NCI-H69 (cell line): ENCODE measurements around the gene CD300LD.
A peak's percentile ranks its signal among the peaks of the same experiment; 100 is the strongest.
"Not testable (repeated sequence)": the region's sequence is repeated elsewhere in the genome, so short reads cannot be mapped to it uniquely, and the experiment has no call there.

Experiments
- DNase-seq: peaks from one replicate; lab custom pipeline; 2025; lab: John Stamatoyannopoulos, UW

The CD300LD gene

DNA sequence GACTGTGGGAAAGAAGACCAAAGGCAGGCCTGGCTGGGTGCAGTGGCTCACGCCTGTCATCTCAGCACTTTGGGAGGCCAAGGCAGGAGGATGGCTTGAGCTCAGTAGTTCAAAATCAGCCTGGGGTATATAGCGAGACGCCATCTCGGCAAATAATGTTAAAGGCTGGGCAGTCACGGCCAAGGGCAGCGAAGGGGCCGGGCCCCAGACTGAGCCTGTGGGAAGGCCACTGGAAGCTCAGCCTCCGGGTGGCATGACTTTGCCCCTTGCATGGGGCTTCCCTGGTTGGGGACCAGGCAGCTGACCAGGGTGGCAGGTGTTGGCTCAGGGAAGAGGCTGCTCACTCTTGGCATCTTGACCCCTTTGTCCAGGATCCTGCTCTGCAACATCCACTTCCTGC, 14.0 kb upstream of the CD300LD start:
- no peak for DNase-seq

DNA sequence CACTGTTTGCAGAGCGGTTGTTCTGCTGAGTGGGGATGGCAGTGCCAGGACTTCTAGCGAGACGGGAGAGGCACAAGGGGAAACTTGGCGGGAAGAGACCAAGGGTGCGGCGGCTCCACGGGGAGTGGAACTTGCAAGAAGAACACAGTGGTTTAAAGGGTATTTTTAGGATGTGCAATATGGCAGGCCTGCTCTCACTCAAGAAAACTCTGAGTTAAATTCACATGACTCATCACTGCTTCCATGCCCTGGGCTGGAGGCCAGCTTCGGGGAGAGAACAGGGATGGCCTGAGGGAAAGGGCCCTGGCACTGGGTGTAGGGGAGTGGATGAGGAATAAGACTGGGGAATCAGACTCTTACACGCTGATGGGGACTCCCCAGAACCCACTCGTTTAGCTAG, 13.3 kb upstream of the CD300LD start:
- no peak for DNase-seq

DNA sequence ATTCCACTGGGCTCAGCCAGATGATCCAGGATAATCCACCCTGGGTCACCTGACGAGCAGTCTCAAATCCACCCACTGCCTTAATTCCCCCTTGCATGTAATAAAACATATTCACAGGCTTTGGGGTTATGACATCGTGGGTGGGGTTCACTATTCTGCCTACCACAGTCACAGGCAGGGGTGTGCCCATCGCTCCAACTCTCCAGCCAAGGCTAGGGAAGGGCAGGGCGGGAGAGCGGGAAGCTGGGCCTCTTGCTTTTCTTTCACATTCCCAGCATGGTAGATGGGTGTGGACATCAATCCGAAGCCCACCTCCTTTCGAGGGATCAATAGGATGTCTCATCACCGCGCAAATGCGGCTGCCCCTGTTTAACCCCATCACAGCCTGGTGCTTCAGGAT, 12.7 kb upstream of the CD300LD start:
- no peak for DNase-seq

DNA sequence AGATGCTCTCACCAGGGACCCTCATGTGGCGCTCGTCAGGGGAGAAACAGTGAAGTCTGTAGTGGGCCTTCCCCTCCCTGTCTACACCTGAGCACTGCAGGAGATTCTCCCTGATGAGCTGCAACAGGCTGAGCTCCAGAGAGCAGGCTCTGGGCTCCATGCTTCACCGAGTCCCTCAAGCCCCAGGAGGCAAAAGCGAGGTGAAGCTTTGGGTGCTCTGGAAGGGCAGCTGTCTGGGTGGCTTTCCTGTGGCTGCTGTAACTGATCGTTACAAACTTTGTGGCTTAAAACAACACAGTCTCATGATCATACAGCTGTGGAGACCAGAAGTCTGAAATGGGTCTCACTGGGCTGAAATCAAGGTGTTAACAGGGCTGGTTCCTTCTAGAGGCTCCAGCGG, 12.1 kb upstream of the CD300LD start:
- DNase-seq: no peak

DNA sequence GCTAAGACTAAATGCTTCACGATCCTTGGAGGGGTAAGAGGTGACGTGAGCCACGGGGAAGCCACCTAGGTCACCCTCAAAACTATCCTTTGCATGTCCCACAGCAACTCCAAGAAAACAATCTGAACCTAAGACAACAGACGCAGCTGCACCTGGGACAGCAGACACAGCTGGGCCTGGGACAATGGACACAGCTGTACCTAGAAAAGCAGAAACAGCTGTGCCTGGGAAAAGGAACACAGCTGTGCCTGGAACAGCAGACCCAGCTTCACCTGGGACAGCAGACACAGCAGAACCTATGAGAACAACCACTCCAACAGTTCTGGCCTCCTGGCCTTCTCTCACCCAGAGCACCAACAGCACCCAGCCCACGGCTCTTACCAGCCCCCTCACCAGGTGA, 11.7 kb upstream of the CD300LD start:
- no peak for DNase-seq

DNA sequence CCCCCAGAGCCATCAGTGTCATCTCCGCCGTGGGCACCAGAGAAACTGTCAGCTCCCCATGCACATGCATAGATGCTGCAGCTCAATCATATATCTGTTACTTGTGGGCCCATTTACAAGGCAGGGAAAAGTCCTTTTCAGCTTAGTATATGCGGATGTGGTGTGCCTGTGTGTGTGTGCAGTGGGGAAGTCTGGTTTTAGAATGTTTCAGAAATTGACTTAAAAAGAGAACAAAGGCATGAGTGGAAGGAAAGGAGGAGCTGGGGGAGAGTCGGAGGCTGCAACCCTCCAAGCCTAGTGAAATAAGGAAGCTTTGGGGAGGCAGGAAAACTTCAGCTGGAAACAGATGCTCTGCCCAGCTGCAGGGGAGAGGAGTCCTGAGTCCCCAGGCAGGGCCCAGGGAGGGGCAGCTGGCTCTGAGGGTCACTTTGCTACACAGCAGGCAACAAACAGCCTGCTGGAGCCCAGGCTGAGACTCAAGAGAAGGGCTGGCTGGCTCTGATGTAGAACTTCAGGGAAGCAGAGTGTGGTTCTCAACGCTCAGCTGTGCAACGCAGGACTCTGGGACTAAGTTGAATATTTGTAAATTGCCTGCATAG, 11.1 kb upstream of the CD300LD start:
- DNase-seq: no peak

DNA sequence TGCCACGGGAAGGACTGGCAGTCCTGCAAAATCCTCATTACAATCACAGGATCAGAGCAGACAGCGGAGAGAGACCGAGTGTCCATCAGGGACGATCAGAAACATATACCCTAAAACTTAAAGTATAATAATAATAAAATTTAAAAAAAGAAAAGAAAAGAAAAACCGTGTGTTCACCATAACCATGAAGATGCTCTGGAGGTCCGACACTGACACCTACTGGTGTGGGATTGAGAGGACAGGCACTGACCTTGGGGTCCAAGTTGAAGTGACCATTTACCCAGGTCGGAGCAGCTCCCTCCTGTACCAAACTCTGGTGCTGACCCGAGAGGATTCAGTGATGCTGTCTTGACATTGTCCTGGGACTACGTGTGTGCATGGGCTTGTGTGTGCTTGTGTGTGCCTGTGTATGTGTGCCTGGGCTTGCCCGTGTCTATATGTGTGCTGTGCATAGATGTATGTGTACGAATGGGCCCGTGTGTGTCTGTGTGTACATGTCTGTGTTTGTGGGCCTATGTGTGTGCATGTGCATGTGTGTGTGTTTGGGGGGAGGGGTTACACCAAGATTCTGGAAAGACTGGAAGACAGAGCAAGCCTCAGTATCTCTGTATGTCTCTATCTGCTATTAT, 10.0 kb upstream of the CD300LD start:
- DNase-seq: peak; percentile 34

DNA sequence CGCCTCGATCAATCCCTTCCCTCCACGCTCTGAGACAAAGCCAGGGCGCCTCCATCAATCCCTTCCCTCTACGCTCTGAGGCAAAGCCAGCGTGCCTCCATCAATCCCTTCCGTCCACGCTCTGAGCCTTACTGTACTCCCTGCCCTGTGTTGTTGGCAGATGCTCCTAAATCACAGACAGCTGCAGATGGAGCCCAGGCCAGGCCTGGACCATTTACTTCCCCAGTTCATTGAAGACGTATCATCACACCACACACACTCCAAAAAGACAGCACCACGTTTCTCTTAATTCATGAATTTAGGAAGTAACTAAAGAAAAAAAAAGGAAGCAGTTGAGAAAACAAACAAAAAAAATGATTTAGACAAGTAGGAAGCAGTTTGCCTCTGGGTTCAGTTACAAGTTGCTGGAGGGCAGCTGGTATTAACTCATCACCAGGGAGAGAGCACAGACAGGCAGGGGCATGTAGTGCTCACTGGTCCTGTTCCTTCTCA, 7.4 kb upstream of the CD300LD start:
- DNase-seq: no peak

DNA sequence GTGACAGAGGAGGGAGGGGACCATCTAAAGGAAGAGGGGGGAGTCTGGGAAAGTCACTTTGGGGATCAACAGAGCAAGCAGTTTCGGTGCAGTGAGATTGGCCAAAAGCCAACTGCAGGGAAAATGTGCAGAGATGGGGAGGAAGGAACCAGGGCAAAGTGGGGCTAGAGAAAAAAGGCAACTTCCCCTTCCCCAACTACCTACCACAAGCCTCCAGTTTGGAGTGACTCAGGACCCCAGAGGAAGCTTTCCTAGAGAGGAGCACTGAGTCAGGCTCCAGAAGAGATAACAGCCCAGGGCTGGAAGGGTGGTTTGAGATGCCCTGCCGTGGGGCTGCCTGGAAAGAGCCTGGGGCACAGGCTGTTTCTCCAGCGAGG, 6.9 kb upstream of the CD300LD start:
- no peak for DNase-seq

DNA sequence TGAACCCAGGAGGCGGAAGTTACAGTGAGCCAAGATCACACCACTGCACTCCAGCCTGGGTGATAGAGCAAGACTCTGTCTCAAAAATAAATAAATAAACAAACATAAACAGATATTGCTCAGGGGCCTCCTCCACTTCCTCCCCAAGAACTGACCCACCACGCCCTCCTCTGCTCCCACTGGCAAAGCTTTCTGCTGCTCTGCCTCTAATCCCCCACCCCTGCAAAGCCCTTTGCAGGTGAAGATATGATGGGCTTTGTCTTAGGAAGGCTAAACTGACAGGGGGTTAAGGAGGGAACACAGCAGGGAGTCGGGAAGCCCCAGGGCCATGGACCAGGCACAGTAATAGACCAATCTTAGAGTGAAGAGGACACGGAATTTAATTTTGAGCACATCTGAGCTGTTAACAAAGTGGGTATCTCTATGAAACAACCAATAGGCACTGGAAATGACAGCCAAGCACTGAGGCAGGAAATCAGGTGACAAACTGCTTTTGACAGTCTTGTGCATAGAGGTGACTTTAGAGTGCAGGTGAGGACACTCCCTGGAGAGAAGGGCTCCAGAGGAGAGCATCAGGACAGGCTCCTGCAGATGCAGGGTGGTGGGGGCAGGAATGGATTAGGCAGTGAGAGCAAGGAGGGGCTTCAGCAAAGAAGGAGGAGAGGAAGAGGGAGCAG, 6.4 kb upstream of the CD300LD start:
- no peak for DNase-seq

DNA sequence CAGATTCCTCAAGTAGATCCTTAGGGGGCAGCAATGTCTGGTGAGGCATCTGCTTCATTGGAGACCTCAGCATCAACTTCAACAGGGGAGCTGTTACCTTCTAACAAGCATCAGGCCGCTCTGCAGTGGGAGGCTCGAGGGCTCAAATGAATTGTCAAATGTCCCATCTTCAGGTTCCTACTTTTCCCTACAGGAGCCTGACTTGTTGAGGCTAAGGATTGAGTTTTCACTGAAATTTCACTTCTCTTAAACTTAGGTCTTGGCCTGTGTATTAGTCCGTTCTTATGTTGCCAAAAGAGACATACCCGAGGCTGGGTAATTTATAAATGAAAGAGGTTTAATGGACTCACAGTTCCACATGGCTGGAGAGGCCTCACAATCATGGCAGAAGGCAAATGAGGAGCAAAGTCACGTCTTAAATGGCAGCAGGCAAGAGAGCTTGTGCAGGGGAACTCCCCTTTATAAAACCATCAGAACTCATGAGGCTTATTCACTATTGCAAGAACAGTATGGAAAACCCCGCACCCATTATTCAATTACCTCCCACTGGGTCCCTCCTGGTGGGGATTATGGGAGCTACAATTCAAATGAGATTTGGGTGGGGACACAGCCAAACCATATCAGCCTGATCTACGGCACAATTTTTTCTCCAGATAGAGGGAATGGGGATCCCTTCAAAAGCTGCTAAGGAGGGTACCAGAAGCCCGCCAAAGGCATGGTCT, 5.1 kb upstream of the CD300LD start:
- DNase-seq: no peak

DNA sequence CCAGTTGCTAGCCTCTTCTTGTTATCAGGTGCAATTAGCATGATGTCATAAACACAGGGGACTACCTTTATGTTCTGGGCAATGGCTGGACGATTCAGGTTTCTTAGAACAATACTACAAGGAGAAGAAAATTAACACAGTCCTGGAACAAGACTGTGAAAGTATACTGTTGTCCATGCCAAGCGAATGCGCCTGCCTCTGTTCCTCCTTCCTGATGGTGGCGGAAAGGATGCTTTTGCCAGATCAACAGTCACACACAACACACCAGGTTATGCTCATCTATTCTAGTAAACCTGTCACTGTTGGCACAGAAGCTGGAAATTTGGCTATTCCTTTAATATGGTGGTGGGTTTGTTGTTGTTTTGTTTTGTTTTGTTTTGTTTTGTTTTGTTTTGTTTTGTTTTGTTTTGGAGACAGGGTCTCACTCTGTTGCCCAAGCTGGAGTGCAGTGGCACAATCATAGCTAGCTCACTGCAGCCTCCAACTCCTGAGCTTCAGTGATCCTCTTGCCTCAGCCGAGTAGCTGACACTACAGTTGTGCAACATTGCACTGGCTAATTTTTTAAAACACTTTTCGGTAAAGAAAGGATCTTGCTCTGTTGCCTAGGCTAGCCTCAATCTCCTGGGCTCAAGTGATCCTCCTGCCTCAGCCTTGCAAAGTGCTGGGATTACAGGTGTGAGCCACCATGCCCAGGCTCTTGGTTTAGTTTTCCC, 3.1 kb upstream of the CD300LD start:
- no peak for DNase-seq

DNA sequence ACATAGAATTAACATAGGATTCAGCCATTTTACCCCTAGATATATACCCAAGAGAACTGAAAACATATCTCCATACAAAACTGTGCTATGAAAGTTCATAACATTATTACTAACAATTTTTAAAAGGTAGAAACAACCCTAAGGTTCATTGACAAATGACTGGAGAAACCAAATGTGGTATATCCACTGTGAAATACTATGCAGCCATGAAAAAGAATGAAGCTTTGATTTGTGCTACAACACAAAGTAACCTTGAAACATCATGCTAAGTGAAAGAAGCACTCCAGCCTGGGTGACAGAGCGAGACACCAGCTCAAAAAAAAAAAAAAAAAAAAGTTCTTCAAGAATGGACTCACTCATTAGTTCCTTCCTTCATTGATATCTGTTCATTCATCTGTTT, 580 bp downstream of the CD300LD start:
- DNase-seq: no peak

DNA sequence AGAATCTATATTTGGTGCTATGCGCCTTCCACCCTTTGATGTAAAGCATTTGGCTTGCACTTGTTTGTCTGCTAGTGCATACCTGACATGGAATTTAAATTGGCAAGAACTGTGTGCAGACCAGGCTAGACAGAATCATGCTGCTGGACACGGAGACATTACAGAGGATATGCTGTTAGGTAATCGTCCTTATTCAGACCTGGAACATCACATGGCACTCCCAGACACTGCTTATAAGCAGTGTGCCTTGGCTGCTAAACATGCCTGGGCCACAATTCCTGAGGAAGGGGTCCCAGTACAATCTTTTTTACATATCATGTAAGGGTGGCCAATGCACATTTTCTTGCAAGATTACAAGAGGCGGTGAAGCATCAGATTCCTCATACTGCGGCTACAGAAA, 6.4 kb downstream of the CD300LD start:
- no peak for DNase-seq

DNA sequence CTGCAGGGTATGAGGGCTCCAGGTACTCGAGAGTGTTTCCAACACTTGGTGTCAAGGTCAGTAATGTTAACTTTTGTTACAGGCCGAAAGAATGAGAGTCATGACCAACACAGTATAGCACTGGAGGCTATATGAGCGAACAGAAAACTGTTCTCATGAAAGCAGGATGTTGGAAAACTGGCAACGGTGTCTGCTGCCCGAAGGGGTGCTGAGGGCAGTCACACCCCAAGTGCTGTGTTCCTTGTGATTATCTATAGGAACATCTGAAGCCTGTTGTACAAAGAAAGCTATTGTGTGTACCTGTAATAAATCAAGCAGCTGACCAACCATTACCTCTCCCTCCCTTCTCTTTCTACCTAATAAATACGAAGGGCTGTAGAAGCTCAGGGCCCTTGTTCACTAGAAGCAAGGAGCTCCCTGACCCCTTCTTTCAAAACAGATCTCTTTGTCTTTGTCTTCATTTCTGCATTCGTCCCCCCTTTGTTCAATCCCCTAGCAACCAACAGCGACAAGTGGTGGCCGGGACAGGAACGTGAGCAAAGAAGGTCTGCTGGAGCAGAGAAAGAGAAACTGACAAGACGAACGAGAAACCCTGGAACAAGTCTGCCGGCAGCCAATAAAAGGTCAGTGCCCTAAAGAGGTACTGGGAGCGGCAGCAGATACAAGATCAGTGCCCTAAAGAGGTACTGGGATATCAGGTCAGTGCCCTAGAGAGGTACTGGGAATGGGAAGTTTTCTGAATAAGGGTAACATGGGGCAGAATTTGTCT, 7.6 kb downstream of the CD300LD start:
- no peak for DNase-seq

DNA sequence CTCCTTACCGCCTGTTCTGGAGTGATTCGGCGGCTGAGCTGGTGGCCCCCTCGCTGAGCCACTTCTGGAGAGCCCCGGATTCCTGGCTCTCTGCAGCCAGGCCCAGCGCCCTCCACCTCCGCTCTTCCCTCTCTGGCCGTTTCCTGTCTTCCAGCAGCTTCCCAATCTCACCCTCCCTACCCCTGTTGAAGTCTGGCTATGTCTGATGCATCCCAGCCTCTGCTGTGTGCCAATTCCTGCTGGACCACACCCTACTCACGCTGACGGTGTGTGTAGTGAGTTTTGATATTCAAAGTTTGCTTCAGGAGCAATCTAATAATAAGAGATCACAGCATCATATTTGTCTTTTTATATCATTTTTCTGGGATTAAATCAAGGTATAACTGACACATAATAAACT, 9.4 kb downstream of the CD300LD start:
- no peak for DNase-seq

DNA sequence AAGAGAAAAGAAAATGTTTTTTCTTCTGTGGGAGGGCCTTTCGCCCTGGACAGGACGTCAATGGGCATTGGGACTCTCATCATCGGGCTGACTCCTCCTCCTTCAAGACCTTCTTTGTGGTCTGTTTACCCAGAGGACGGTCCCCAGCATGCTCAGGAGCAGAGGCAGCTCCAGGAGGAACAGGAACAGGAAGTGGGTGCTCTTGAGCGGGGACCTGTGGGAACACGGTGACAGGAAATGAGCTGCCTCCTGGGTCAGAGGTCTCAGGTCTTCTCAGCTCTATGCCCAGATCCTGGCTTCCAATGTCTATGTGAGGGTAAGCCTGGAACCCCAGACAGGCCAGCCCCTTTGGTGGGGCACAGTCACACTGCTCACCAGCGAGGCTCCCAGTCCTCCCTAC, 12.2 kb downstream of the CD300LD start:
- DNase-seq: no peak

DNA sequence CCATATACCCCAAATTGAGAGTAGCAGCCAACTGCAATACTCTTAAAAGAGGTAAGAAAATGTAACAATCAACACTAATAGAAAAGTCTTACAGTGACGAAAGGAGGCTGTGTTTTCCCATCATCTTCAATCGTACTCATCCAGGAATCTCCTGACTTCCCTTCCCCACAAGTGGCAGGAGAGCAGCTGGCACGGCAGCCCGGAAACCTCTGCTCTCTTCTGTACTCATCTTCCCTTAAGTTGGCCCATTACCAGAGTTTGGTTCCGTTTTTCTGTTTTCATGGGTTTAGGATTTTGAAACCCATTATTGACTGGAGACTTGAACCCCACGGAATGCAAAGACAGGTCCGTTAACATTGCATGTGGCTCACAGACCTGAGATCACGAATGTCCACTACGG, 13.1 kb downstream of the CD300LD start:
- no peak for DNase-seq

DNA sequence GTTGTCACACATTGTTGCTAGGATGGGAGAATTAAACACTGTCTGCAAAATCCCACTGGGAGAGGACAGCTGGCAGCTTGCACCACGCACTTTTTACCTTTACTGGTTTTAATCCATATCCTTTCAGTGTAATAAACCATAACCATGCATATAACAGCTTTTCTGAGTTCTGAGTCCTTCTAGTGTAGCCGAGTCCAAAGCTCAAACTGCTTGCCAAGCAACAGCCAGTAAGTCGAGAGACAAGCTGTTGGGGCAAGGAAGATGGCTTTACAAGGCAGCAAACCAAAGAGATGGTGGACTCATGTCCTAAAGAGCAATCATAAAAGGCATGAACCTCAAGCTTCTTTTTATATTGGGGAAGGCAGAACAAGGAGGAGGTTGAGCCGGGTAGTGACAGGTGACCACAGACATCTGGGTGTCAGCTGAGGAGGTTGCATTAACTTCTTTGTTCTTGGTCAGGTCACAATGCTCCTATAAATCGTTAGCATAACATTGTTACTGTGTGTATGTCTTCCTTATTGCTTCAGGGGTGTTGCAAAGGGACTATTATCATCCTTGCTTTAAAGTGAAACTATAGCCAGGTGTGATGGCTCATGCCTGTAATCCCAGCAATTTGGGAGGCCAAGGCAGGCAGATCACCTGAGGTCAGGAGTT, 17.5 kb downstream of the CD300LD start:
- DNase-seq: no peak

DNA sequence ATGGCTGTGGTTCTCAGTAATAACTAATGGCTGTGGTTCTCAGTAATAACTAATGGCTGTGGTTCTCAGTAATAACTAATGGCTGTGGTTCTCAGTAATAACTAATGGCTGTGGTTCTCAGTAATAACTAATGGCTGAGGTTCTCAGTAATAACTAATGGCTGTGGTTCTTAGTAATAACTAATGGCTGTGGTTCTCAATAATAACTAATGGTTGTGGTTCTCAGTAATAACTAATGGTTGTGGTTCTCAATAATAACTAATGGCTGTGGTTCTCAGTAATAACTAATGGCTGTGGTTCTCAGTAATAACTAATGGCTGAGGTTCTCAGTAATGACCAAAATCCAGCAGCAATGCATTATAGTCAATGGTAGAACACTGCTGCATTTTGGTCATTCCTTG, 18.4 kb downstream of the CD300LD start:
- DNase-seq: not testable (repeated sequence)

DNA sequence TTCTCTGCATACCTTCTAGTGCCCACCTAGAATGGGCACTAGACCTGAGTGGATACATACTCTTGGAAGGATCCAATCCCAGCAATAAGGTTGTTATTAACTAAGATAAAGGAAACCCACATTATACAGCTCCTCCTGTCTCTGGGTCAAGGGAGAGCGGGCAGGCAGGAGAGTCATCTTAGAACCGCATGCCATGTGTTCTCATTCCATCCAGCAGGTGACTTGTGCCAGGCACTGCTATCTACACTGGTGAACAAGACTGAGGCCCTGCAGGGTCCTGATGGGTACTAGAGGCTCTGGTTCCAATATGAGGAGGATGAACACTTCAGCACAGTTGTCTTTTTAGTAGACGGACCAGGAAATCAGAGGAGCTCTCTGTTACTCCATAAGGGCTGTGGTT, 18.9 kb downstream of the CD300LD start:
- DNase-seq: no peak
